HG03045 (cell line): Measurements from ENCODE around the gene GRIPAP1.

Experiments
- ATAC-seq: cut with Tn5 transposase; IDR thresholded peaks from one replicate; pipeline ENCODE4 v1.9.1; 2021; ENCODE audit warnings: mild to moderate bottlenecking, moderate library complexity; ENCODE audit not compliant: unreplicated experiment

The GRIPAP1 gene, protein sequence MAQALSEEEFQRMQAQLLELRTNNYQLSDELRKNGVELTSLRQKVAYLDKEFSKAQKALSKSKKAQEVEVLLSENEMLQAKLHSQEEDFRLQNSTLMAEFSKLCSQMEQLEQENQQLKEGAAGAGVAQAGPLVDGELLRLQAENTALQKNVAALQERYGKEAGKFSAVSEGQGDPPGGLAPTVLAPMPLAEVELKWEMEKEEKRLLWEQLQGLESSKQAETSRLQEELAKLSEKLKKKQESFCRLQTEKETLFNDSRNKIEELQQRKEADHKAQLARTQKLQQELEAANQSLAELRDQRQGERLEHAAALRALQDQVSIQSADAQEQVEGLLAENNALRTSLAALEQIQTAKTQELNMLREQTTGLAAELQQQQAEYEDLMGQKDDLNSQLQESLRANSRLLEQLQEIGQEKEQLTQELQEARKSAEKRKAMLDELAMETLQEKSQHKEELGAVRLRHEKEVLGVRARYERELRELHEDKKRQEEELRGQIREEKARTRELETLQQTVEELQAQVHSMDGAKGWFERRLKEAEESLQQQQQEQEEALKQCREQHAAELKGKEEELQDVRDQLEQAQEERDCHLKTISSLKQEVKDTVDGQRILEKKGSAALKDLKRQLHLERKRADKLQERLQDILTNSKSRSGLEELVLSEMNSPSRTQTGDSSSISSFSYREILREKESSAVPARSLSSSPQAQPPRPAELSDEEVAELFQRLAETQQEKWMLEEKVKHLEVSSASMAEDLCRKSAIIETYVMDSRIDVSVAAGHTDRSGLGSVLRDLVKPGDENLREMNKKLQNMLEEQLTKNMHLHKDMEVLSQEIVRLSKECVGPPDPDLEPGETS

DNA sequence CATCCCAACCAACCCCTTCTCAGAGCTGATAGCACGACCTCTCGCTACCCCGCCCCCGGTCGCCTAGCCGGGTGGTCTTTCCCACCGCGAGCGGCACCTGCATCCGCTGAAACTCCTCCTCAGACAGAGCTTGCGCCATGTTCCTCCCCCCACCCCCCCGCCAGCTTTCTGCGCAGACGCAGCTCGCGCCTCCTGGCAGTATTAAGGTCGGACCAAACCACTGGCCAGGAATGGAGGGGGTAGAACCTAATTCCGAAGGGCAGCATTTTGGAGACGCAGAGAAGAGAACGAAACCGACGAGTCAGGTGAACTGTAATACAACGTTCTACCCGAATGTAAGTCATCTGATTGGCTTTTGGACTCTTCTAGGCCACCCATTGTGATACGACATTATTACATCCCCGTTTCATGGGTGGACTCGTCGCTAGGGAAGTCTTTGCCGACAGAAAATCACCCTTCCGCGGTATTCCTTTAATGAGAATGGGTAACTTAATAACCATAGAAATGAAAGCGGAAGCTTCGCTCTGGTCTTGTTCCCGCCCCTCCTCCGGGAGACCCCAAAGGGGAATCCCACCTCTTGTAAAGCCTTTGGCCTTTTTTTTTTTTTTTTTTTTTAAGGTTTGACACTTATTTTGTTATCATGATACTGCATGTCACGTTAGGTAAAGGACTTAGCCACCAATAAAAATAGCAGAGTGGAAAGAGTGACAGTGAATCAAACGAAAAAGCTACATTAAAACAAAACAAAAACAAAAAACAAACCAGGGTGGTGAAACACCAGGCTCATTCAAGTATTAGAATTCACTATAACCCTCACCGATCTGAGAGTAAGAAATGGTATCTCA is at the start of gene GRIPAP1:
GRIPAP1 (minus strand) TSS at position 174 of the 845 bp plus-strand sequence; CDS start at position 139, 35 bp downstream.
- peak; percentile 82 for ATAC-seq

DNA sequence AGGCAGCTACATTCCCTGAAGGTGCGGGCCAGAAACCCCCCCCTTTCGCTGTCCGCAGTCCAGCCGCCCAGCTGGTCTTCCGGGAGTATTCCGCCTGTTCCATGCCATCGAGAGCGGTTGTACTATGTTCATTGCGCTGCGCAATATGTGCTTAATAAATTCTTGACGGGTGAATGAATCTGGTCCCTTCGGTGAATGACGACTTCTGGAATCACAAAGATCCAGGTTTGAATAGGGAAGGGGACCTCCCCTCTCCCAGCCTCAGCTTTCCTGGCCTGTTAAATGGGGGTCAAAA is 41.9 kb upstream of the GRIPAP1 start:
- ATAC-seq: no peak

DNA sequence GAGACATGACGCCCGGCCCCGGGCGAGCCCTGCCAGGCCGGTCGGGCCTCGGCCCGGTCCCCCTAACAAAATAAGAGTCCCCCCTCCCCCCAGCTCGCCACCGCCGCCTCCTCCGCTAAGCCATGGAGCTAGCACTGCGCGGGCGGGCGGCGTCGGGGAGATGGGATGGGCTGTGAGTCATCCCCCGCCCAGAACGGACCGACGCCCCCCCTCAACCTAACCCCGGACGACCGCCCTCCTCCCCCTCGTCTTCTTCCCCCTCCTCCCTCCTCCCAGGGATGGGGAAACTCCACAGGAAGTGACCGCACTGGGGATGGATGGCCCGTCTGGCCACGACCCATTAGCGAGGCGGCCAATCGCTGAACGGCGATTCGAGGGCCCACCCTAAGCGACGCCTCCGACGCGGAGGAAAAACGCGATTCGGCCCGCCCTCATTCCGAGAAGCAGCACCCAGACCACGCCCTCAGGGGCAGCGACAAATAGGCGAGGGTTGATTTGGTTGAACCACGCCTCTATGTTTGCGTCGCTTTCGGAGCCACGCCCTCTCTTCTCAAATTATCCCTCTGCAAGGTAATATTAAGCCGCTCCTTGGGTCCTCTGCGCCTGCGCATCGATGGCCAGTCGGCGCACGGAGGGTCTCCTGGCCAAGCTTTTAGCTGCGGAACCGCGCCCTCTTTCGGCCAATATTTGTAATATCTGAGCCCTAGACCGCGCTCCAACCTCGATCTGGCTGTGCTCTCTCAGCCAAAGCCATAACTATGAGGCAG is 41.3 kb upstream of the GRIPAP1 start, which contains the start of gene TFE3:
TFE3 (minus strand) TSS at position 138 of the 767 bp plus-strand sequence; CDS start at position 7, 131 bp downstream.
- peak; percentile 92 for ATAC-seq

DNA sequence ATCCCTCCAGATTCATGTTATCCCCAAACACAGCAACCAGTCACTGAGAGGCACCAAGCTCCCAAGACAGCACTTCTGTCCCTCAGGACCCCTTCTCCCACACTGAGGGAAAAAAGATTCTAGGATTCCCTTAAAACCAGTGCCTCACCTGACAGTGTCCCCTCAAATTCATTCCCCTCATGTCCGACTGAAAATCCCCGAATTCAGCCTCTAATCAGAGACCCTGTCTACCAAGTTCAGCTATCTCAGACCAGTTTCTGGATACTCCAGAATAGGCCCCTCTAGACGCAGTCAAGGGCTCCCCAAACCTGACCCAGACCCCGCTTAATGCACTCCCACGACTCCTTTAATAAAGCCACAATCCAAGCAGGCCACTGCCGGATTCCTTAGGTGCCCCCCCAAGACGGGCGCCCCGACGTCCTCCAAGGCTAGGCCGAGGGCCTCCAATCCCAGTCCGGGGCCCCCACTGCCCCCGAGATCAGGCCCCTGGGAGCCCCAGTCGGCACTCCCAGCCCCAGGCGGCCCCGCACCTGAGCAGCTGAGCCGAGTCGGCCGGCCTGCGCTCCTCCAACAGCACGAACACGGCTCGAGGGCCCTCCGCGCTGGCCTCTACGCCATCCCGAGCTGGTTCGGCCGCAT is 40.6 kb upstream of the GRIPAP1 start:
- peak; percentile 4 for ATAC-seq

DNA sequence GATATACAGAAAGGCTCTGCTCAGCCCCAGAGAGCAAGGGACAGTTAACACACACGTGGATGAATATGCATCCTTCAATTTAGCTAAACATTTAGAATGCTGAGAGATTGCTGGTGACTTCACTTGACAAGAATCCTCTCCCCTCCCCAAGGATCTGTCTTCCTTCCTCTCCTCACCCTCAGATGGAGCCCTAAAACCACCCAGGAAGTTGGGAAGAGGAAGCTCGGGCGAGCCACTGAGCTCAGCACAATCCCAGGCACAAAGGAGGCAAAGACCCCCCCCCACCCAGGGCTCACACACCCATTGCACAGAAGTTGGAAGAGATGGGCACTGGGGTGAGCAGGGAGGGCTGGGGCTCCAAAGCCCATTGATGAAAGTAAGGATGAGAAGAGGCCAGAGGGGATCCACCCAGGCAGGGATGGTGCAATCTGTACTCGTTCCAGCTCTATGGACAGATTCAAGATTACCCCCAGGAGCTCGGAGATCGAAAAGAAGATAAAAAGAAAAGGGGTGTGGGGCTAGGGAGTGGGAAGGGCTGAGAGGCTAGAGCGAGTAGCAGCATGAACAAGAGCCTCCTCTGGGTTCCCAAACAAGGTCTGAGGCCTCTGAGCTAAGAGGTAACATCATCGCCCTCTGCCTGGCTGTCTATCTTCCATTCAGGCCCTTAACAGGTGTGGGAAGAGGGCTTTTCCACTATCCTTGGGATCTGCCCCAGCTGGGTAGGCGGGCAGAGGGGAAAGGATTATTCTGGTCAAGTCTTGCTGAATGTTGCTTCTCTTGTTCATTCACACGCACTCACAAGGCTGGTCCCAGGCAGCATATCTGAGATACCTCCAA is 39.9 kb upstream of the GRIPAP1 start:
- ATAC-seq: no peak

DNA sequence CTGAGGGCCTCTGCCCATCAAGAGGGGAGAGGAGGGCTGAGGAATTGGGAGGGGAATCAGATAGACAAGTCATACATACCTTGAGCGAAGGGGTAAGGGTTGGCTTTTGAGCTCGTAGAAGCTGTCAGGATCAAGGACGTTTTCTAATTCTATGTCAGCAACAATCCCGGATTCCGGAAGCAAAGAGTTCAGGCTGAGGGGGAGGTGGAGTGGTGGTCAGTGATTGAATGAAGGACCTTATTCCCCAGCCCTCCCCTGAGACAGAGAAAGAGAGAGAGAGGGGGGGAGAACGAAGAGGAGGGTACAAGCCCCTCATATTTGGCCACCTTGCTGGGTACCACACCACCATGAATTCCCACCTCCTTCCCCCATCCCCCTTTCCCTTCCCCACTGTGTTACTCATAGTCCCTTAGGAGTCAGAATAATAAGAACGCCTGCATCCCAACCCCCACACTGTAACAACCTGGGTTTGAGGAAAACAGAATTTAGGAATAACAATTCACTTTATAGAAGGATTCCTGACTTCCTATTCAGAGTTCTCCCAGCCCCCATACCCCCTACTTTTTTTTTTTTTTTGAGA is 38.4 kb upstream of the GRIPAP1 start:
- no peak for ATAC-seq

DNA sequence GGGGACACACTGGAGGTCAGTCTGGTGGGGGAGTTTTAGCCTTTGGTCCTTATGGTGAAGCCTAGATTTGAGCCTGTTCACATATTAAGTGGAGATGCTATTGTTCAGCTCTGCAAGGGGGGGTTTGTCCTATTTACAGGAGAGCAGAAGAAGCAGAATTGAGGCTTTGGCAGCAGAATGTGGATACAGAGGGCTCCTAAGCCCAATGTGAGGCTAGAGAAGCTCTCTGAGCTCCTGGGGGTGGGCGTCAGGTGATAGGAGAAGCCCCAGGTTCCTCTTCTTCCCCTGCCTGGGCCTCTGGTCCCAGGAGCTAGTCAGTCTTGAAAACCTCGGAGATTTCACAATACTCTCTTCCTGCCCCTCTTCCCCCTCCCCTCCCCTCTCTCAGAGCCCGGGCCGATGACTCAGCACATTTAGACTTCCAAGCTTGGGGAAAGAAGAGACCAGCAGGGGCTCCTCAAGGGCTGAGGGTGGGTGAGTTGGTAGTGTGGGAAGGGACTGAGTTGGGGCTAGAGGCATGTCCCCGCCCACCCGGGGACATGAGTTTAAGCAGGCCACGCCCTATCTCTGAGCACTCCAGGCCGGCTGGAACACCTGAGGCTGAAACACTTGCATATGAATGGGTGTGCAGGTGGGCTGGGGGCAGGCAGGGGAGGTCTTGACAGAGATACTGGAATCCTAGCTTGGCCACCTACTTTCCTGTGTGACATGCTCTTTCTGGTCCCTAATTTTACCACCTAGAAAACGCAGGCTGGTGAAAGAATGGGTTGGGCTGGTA is 37.7 kb upstream of the GRIPAP1 start:
- no peak for ATAC-seq

DNA sequence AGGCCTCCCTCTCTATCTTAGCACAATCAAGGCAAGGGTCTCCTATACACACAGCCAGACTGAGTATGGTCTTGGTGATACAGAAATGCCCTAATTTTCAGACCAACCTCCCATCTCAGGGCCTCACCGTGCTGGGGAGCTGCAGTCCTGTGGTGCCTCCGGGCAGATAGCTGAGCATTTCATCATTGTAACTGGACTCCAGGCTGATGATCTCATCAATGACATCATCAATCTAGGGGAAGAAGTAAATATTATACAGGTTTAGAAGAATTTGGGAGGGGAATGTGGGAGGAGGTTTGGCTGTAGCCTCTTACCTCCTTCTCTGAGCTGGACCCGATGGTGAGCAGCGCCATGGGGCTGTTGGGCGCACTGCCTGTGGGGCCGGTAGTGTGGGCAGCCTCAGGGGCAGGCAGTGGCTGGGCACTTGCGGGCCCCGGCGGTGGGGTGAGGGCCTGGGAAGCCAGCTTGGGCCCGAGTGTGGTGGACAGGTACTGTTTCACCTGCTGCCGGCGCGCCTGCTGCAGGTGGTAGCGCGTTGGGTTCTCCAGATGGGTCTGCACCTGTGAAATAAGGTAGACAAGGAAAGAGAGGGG is 35.9 kb upstream of the GRIPAP1 start:
- no peak for ATAC-seq

DNA sequence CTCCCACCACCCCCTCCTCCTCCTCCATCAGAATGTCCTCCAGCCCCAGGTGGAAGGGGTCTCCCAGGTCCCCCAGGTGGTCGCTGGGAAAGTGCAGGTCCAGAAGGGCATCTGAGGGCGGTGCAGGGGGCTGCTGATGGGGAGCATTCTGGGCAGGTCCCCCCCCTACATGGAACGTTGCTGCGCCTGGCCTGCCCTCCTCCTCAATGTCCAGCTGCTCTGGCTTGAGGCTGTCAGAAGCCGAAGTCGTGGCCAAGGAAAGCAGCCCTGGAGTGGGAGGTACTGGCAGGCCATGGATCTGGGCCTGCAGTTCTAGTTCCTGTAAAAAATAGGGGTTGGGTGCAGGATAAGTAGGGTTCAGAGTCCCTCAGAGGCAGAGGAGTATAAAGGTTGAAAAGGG is 28.2 kb upstream of the GRIPAP1 start:
- no peak for ATAC-seq

DNA sequence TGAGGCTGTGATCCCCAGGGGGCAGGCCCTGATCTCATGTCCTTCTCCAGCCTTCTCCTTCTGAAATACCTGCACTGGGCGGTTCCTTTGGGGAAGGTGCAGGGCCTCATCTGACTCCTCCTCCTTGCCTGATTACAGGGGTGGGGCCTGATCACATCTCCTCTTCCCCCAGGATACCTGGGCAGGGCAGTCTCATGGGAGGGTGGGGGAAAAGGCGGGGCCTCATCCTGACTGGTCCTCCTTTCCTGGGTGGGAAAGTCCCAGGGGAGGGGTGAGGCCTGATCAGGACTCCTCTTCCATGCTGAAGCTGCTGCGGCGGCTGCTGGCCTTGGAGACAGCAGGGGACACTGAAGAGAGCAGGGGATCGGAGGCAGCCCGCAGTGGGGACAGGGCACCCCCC is 27.8 kb upstream of the GRIPAP1 start:
- no peak for ATAC-seq

DNA sequence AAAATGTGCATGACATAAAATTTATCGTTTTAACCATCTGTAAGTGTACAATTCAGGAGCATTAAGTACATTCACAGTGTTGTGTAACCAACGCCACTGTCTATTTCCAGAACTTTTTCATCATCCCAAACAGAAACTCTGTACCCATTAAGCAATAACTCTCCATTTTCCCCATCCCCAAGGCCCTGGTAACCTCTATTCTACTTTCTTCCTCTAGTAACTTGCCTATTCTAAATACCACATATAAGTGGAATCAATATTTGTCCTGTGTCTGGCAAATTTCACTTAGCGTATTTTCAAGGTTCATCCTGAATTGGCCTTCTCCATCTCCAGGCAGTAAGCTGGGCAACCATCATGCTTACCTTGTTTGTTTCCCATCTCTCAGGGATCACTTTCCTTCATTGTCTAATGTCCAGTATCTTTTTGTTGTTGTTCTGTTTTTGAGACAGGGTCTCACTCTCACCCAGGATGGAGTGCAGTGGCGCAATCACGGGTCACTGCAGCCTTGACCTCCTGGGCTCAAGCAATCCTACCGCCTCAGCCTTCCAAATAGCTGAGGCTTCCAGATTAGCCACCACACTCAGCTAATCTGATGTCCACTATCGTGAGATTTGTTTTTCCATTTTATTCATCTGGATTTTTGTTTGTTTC is 17.7 kb upstream of the GRIPAP1 start:
- ATAC-seq: no peak

DNA sequence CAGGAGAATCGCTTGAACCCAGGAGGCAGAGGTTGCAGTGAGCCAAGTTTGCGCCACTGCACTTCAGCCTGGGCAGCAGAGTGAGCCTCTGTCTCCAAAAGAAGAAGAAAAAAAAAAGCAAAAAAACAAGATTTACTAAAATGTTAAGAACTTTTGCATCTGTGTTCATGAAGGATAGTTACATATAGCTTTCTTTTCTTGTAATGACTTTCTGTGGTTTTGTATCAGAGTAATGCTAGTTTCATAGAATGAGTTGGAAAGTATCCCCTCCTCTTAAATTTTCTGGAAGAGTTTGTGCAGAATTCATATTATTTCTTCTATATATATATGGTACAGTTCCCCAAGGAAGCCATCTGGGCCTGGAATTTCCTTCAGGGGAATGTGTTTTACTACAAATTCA is 17.0 kb upstream of the GRIPAP1 start:
- no peak for ATAC-seq

DNA sequence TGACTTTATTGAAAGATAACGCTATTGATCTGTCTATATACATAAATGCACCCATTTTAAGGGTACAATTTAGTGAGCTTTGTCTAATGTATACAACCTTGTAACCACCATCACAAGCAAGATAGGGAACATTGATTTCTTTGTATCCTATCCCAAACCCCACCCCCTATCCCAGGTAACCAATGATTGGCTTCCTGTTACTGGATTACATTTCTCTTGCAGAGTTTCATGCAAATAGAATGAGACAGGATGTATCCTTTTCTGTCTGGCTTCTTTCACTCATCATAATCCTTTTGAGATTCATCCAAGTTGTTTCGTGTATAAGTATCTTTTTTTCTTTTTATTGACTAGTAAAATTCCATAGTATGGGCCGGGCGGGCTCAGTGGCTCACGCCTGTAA is 1.6 kb upstream of the GRIPAP1 start:
- ATAC-seq: no peak

DNA sequence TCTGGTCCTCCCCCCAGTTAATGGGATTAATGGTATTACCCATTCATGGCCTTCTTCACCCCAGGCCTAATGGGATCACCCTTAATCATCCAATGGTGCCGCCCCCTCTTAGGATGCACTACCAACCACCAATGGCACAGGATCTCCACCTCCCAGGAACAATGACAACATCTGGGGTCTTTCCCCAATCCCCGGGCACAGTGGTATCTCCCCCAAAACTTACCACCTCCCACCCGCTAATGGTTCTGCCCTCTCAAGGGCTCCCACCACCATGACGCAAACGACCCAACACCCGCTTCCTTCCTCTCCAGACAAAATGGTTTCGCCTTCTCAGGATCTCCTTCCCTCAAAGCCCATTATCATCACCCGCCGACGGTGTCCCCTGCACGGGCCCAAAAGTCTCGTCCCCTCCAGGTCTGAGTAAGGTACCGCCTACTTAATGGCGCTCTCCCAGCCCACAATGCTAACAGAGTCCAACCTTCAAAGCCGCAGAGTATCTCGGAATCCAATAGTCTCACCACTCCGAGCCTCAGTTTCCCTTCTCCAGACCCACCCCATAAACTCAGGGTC is 458 bp downstream of the GRIPAP1 start:
- peak; percentile 21 for ATAC-seq

DNA sequence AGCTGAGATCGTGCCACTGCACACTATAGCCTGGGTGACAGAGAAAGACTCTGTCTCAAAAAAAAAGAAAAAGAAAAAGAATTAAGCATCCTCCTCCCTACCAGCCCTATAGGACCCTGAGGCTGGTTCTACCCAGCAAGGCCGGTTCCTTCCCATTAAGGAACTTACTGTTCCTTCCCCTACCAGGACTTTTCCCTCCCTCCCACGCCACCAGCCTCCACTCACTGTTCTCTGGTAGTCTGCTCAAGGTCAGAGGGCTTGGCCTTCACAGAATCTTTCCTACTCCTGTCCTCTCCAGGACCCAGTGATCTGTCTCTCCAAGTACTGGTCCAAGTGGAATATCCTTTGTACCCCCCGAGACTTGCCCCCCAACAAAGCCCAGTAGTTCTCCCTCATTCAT is 1.4 kb downstream of the GRIPAP1 start:
- ATAC-seq: no peak

DNA sequence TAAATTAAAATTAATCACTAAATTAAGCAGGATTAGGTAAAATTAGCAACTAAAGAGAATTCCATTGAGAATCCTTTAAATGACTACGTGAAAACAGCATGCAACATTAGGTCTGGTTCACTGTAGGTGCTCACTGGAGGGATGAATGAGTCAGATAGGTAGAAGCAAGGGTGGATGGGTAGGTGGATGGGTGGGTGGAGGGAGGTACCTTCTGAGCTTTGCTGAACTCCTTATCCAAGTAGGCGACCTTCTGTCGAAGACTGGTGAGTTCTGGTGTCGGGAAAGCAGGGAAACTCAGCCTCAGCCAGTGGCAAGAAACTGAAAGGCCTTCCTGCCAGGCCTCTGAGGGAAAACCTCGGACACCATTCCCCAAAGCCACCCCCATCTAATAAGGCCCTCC is 3.0 kb downstream of the GRIPAP1 start:
- ATAC-seq: no peak

DNA sequence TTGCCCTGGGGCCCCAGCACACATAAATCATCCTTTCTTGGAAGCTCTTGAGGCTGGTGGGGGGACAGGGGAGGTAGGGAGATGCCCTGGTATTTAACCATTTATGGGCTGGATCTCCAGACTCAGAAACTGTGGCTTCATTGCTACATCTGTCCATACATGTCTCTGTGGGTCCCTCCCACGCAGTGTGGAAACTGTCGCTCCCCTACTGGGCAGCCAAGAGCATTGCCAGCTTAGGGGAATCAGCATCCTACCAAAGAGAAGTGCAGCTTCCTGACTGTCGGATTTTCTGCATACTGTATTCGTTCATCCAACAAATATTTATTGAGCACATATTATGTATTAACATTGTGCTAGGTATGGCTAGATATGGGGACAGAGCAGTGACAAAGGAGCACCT is 3.7 kb downstream of the GRIPAP1 start:
- ATAC-seq: no peak
